ENCODE data around the gene GPD2. TPM values are rescaled to one million over a fixed set of nuclear protein-coding genes. Genes with fewer than 3 reads are reported as not detected.

Gene GPD2
- total and polyA plus RNA-seq, 10 of the 15 experiments (the other 5 are each of a cell fraction or from before 2014, with no cell fraction given) = 10.0 to 73.5 (median 43.4) TPM

GRCh38 chr2:156489750-156490465, 53.7 kb downstream of the GPD2 start (continued):
- TF ChIP-seq, protein P1, sequence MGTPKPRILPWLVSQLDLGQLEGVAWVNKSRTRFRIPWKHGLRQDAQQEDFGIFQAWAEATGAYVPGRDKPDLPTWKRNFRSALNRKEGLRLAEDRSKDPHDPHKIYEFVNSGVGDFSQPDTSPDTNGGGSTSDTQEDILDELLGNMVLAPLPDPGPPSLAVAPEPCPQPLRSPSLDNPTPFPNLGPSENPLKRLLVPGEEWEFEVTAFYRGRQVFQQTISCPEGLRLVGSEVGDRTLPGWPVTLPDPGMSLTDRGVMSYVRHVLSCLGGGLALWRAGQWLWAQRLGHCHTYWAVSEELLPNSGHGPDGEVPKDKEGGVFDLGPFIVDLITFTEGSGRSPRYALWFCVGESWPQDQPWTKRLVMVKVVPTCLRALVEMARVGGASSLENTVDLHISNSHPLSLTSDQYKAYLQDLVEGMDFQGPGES (IDR thresholded peaks at IDR 0.05) = no peak
- no peak for TF ChIP-seq ZZZ3 (IDR thresholded peaks at IDR 0.05; ENCODE audit: control insufficient read depth, insufficient read length, low read depth)
- TF ChIP-seq ZBTB33 (IDR thresholded peaks at IDR 0.05) = no peak
- no peak for TF ChIP-seq PAX8 (IDR thresholded peaks at IDR 0.05)
- no peak for TF ChIP-seq RBBP5 (conservative IDR thresholded peaks at IDR 0.05)
- no peak for TF ChIP-seq NKRF (conservative IDR thresholded peaks at IDR 0.05)

Data from GM12878 (cell line).